Hepatocyte (in vitro differentiated cells): ENCODE data around the gene DENND5B. TPM values are rescaled to one million over a fixed set of nuclear protein-coding genes. Genes with fewer than 3 reads are reported as not detected.

Source experiments
- DNase-seq: peaks from one replicate; pipeline ENCODE4 v3.0.0-alpha.2; 2016; ENCODE audit warnings: low spot score
- H2AFZ ChIP-seq: fragments of 200-600 bp; sonication (generic); 2 replicates; pipeline ENCODE4 v1.6.0; 2016; ENCODE audit warnings: antibody characterized with exemption, mild to moderate bottlenecking
- H3K27ac ChIP-seq: fragments of 200-600 bp; sonication (generic); 2 replicates; pipeline ENCODE4 v1.5.1; 2016; ENCODE audit warnings: mild to moderate bottlenecking
- H3K27me3 ChIP-seq: fragments of 200-600 bp; sonication (generic); 2 replicates; pipeline ENCODE4 v1.6.1; 2016
- H3K36me3 ChIP-seq: fragments of 200-600 bp; sonication (generic); replicated peaks from 2 replicates; pipeline ENCODE4 v1.5.1; 2016; ENCODE audit warnings: low read depth; ENCODE audit not compliant: insufficient read depth
- H3K4me1 ChIP-seq: fragments of 200-600 bp; sonication (generic); 2 replicates; pipeline ENCODE4 v1.5.1; 2016; ENCODE audit warnings: mild to moderate bottlenecking, moderate library complexity; ENCODE audit not compliant: insufficient read depth
- H3K4me2 ChIP-seq: fragments of 200-600 bp; sonication (generic); 2 replicates; pipeline ENCODE4 v1.6.0; 2016
- H3K4me3 ChIP-seq: fragments of 200-600 bp; sonication (generic); 2 replicates; pipeline ENCODE4 v1.5.1; 2016; ENCODE audit warnings: mild to moderate bottlenecking
- H3K79me2 ChIP-seq: fragments of 200-600 bp; sonication (generic); 2 replicates; pipeline ENCODE4 v1.6.0; 2017; ENCODE audit warnings: mild to moderate bottlenecking
- H3K9me2 ChIP-seq: fragments of 200-600 bp; sonication (generic); replicated peaks from 2 replicates; pipeline ENCODE4 v1.6.0; 2017; ENCODE audit warnings: mild to moderate bottlenecking; ENCODE audit not compliant: insufficient read depth
- H3K9me3 ChIP-seq: fragments of 200-600 bp; sonication (generic); 2 replicates; pipeline ENCODE4 v1.5.1; 2016; ENCODE audit warnings: low read depth, mild to moderate bottlenecking
- H4K20me1 ChIP-seq: fragments of 200-600 bp; sonication (generic); 2 replicates; pipeline ENCODE4 v1.6.0; 2016; ENCODE audit warnings: mild to moderate bottlenecking; ENCODE audit not compliant: insufficient read depth, poor library complexity, severe bottlenecking
- CTCF ChIP-seq: fragments of 200-600 bp; sonication (generic); IDR thresholded peaks from 2 replicates; pipeline ENCODE4 v1.5.1; 2016; ENCODE audit warnings: antibody characterized with exemption, mild to moderate bottlenecking; ENCODE audit not compliant: poor library complexity
- EZH2 ChIP-seq: fragments of 200-600 bp; sonication (generic); IDR thresholded peaks from 2 replicates; pipeline ENCODE4 v1.6.1; 2016; ENCODE audit warnings: antibody characterized with exemption, mild to moderate bottlenecking, borderline replicate concordance
- EZH2phosphoT487 ChIP-seq: fragments of 200-600 bp; sonication (generic); IDR thresholded peaks from one replicate; pipeline ENCODE4 v1.6.1; 2018; ENCODE audit warnings: antibody characterized with exemption, mild to moderate bottlenecking, low read depth, moderate library complexity; ENCODE audit not compliant: unreplicated experiment, severe bottlenecking
- WGBS: methylation state at CpG from one replicate; pipeline ENCODE4 v1.1.6; 2016; ENCODE audit warnings: low lambda C conversion rate; ENCODE audit errors: missing lambda C conversion rate; 5-methylcytosine and 5-hydroxymethylcytosine counted together
- polyA plus RNA-seq: library from polyadenylated mRNA; unstranded; fragments of >200 nt; fragmentation: Nextera tagmentation; extraction: Ambion mirVana; gene quantifications from 2 replicates; pipeline ENCODE4 v1.2.1, GENCODE V29; 2016
- total RNA-seq: library from RNA; depleted of rRNA; stranded (reverse); fragments of >200 nt; gene quantifications from 2 replicates; pipeline ENCODE4 v1.2.3, GENCODE V29; 2014

Gene DENND5B
- total and polyA plus RNA-seq, 2 experiments from 2014 or later, result 10.4 to 24.9 TPM

DNA sequence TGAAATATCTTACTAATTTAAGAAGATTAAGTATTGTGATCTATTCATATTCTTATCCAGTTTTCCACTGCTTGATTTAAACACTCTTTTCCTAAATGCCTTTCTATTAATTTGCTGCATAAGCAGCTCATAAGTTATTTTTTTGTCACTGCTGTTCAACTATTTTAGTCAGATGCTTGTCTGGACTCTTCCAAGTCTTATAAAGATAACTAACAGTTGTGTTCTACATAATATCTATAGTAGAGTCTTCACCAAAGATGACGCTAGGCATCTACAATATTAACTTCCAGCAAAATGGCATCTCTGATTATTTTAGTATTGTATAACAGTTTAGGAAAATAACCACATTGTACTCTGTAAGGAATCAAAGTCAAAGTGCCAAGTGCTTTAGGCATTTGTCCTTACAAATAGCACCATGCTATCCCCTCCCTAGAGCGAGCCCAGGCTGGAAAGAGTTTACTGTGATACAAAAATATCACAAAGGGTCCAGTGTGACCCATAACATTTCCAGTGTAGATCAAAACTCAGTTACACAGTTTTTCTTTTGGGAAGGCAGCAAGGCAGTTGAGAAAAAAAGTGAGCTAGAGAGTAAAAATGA is 98.2 kb downstream of the DENND5B start:
- 100% methylated on average over 2 of the region's 2 CpGs for WGBS
- Histone ChIP-seq H3K9me3 (no peaks in the 10 kb centered on the region), H3K4me2 (no peak overlapping the region), H3K79me2 (no peaks in the 10 kb centered on the region), H3K27ac (no peak overlapping the region), H3K4me1 (peaks cover 8% of the 10 kb centered on the region), H2AFZ (no peak overlapping the region), H3K4me3 (no peak overlapping the region), H3K36me3 (no peaks in the 10 kb centered on the region), H4K20me1 (no peaks in the 10 kb centered on the region), H3K9me2 (no peaks in the 10 kb centered on the region), H3K27me3 (no peaks in the 10 kb centered on the region)
- DNase-seq, result no peak
- TF ChIP-seq EZH2 (no peak), CTCF (no peak), EZH2phosphoT487 (no peak)

DNA sequence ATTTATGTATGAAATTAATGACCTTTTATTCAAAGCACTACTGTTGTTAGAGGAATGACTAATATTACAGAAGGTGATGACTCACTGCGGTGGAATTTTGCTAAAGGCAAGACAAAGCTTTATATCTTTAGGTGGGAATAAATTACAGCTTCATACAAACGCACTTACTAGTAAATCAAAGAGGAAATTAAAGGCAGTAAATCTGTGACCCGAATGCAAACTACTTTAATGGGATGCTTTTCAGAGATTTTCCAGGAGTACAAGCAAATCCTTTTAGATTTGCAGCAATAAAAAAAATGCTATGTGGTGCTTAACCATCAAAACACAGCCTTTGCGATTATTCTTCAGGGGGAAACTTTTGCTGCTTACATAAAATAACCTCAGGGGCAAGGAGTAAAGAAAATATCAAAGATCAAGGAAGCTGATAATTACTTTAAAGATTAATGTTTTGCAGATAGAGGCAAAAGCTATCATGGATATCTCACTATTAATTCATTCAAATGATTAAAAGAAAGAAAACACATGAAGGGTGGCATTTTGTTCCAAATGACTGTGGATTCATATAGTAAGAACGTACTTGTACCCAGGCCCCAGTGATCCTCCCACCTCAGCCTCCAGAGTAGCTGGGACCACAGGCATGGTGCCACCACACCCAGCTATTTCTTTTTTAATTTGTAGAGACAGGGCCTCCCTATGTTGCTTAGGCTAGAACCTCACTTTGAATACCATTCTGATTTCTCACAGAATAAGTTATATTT is 98.9 kb downstream of the DENND5B start:
- 45% methylated on average over 5 of the region's 5 CpGs for WGBS
- no peak for TF ChIP-seq CTCF
- TF ChIP-seq EZH2phosphoT487, result no peak
- TF ChIP-seq EZH2, result no peak
- Histone ChIP-seq H3K4me3 (no peak overlapping the region), H2AFZ (no peak overlapping the region), H3K79me2 (no peaks in the 10 kb centered on the region), H3K9me3 (no peaks in the 10 kb centered on the region), H3K27me3 (no peaks in the 10 kb centered on the region), H3K36me3 (no peaks in the 10 kb centered on the region), H3K4me2 (no peak overlapping the region), H3K9me2 (no peaks in the 10 kb centered on the region), H3K4me1 (peaks cover 8% of the 10 kb centered on the region), H4K20me1 (no peaks in the 10 kb centered on the region), H3K27ac (no peak overlapping the region)
- DNase-seq, result peak; percentile 39

DNA sequence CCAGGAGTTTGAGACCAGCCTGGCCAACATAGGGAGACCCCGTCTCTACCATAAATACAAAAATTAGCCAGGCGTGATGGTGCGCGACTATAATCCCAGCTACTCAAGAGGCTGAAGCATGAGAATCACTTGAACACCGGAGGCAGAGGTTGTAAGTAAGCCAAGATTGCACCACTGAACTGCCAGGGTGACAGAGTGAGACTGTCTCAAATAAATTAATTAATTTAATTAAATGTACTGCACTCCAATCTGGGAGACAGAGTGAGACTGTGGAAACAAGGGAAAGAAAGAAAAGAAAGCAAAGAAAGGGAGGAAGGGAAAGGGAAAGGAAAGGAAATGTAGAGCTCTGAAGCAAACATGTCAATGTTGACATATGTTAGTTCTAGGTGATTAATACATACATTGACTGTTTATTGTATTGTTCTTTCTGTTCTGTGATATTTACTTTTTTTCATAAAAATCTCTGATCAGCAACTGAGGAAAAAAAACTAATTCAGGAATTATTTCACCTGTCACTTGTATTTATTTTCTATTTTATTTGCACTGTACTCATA is 99.6 kb downstream of the DENND5B start:
- 95% methylated on average over 5 of the region's 5 CpGs for WGBS
- H3K36me3 ChIP-seq, result no peaks in the 10 kb centered on the region
- no peak overlapping the region for H3K4me2 ChIP-seq
- no peaks in the 10 kb centered on the region for H3K9me2 ChIP-seq
- H4K20me1 ChIP-seq, result no peaks in the 10 kb centered on the region
- peaks cover 8% of the 10 kb centered on the region for H3K4me1 ChIP-seq
- H3K4me3 ChIP-seq, result no peak overlapping the region
- no peak overlapping the region for H2AFZ ChIP-seq
- no peaks in the 10 kb centered on the region for H3K27me3 ChIP-seq
- no peaks in the 10 kb centered on the region for H3K79me2 ChIP-seq
- no peak for DNase-seq
- H3K9me3 ChIP-seq, result no peaks in the 10 kb centered on the region
- no peak overlapping the region for H3K27ac ChIP-seq
- TF ChIP-seq CTCF (no peak), EZH2phosphoT487 (no peak), EZH2 (no peak)
